Activated CD4-positive, CD25-positive, alpha-beta regulatory T cell (primary cell): ENCODE data around the gene TSPAN18.
A peak's percentile ranks its signal among the peaks of the same experiment; 100 is the strongest.

ENCODE experiments used
- DNase-seq, 4 experiments: peaks; one replicate each; lab custom pipeline; 2025; lab: John Stamatoyannopoulos, UW

Gene TSPAN18, protein sequence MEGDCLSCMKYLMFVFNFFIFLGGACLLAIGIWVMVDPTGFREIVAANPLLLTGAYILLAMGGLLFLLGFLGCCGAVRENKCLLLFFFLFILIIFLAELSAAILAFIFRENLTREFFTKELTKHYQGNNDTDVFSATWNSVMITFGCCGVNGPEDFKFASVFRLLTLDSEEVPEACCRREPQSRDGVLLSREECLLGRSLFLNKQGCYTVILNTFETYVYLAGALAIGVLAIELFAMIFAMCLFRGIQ

DNA sequence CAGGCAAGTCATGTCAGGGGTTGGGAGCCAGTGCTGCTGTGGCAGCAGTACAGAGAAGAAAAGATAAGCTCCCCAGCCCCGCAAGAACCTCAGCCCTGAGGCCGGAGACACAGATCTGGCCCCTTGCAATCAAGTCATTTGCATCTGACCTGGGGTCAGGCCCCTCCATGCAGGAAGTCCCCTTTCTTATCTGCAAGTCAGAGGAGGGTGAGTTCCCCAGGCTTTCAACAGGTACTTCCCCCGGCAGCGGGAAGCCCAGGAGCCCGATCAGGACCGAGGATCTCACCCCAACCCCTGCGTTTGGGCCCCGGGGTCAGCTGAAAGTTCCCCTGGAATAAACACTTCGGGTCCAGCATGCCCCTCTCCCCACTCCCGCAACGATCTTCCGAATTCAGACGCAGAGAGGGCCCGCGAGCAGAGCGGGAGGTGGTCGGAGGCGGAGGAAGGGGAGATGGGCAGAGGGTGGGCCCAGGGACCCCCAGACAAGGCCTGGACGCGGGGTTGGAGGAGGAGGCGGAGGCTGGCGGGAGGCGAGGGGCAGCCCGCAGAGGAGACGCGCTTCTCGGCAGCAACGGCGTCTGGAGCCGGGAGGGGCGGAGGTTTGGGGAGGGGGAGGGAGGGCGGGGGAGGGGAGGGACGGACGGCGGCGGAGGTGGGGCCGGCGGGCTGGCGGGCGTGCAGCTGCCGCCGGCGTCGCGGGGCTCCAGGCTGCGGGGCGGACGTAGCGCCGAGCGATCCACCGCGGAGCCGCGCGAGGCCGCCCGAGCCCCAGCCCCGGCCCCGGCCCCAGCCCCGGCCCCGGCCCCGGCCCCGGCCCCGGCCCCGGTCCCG is at the start of gene TSPAN18:
TSS of gene TSPAN18 (plus strand) at position 680 of the 831 bp plus-strand sequence. CDS start 179,455 bp downstream, outside the sequence.
- peak in 3 of 4 experiments; percentile 15 to 19 (median 16) for DNase-seq

DNA sequence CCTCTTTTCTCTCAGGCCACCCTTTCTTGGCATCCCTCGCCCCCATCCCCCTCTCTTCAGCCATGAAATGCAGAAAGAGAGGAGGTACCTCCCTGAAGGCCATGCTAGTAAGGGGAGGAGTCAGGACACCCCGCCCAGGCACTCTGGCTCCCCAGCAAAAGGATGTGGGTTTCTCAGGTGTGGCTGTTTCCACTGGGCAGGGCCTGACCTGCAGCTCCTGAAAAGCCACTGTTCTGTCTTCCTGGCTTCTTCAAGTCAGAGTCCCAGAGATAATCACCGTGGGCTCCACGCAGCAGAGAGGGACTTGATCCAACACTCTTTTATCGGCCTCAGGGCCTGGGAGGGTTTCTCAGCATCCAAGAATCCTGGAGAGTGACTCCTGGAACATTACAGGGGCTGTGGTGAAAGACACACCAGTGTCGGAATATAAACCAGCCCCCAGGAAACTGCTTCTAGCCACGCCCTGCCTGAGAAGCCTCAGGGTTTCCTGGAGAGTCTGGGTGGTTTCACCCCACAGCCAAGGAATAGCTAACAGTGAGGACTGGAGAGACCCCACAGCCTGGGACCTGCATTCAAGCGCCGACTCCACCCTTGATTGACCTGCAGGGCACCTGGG is 45.7 kb upstream of the TSPAN18 start:
- DNase-seq: peak in 2 of 4 experiments; percentile 19 to 35

GRCh38 chr11:44681698-44682097 is 45.1 kb upstream of the TSPAN18 start:
- no peak for DNase-seq

DNA sequence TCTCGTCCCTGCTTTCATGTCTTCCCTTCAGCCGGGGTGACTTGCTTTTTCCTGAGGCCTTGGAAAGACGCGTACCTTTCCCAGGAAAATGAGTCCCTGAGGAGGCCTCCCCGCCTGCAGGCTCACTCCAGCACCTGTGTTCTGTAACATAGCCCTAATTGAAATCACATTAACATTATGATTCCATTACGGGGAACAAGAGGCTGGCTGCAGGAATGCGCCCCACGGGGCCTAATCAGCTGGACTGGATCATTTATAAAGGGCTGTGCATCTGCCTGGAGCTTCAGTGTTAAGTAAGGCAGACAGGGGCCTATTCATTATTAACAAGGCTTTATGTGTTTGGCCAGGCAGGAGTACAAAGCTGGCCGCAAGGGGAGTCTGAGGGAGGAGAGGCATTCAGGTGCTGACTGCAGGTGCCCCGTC is 41.9 kb upstream of the TSPAN18 start:
- DNase-seq: no peak

GRCh38 chr11:44687388-44687787 is 39.4 kb upstream of the TSPAN18 start:
- no peak for DNase-seq

GRCh38 chr11:44689265-44689664 is 37.5 kb upstream of the TSPAN18 start:
- DNase-seq: no peak

DNA sequence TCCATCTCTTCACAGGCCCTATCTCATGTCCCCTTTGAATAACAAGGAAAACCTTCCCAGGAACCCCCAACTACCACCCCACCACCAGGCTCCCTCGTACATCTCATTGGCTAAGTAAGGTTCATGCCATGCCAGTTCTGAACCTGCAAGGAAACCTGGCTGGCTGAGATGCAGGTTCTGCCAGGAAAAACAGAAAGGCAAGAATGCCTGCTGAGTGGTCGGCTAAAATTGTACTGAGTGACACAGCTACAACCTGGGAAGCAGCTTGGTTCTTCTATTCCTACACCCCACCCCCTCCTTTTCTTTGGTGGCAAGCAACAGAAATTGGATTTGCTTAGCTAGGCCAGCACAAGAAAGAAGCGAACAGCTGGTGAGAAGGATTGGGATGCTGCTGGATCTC is 36.1 kb upstream of the TSPAN18 start:
- DNase-seq: no peak

- DNase-seq: no peak
Measured at GRCh38 chr11:44692460-44692859, 34.3 kb upstream of the TSPAN18 start.

DNA sequence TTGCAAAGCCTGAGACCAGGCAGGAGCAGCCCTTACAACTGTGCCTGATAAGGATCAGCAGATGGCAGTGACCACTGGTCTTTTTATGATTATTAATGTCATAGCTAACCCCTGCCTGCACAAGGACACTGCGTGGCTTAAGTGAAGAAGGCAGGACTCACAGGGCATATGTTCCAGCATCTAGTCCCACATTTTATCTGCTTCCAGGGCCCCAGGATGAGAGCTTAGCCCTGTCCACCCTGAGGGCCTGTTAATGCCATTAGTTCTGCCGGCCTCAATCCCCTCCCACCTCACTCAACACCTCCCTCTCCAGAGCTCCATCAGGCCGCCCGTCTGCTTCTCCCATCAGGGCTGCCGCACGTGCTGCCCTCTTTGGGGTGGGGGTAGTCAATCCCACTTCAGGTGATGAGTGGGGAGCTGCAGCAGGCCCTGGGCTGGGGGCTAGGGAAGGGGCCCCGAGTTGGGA is 33.1 kb upstream of the TSPAN18 start:
- no peak for DNase-seq

GRCh38 chr11:44694443-44694842 is 32.3 kb upstream of the TSPAN18 start:
- DNase-seq: no peak

DNA sequence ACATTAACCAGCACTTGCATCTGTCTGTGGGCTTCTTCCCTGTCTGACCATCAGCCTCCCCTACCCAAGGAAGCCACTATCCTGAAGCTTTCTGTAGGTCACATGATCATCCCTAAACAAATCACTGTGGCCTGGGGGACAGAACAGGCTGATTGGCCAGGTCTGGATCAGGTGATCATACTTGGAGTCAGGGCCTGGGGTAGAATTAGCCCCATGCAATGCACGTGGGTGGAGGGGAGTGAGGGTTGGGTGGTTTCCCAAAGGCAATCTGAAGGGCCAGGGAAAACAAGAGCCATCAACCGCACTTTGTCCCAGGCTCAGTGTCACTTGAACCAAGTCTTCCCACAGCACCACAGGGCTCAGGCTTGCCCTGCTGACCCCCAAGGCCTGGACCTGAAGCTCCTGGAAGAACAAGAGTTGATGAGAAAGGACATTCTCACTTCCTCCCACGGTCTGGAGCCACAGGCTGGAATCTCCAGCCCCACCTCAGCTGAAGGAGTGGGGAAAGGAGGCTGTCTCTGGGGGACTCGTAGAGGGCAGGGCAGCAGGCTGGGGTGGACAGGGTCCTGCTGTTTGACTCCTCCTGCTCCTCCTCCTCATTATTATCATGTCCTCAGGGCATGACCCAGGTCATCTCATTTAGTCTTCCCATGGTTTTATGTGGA is 31.5 kb upstream of the TSPAN18 start:
- no peak for DNase-seq

DNA sequence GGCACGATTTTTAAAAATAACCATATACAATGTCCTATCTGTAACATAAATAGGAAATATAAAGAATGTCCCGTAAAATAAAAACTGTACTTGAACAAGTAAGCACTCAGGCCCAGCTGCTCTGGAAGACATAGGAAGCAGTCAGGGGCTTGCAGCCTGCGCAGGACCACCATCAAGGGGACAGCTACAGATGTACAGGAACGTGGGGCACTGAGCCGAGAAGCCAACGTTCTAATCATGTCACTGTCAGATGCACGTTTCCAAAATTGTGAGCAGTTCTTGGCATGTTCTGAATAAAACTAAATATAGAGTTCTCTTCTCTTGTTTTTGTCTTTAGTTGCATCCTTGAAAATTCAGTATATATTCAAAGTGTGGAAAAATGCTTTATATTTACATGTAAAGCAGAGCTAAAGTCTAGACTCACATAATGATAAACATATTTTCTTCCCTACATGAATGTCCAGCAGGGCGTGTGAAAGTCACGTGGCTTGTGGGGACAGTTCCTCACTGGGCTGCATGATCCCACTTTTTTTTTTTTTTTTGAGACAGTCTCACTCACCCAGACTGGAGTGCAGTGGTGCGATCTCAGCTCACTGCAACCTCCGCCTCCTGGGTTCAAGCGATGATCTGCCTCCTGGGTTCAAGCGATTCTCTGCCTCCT is 28.4 kb upstream of the TSPAN18 start:
- no peak for DNase-seq

- no peak for DNase-seq
Measured at GRCh38 chr11:44699497-44700408, 27.0 kb upstream of the TSPAN18 start.

GRCh38 chr11:44701276-44701675 is 25.5 kb upstream of the TSPAN18 start:
- no peak for DNase-seq

DNA sequence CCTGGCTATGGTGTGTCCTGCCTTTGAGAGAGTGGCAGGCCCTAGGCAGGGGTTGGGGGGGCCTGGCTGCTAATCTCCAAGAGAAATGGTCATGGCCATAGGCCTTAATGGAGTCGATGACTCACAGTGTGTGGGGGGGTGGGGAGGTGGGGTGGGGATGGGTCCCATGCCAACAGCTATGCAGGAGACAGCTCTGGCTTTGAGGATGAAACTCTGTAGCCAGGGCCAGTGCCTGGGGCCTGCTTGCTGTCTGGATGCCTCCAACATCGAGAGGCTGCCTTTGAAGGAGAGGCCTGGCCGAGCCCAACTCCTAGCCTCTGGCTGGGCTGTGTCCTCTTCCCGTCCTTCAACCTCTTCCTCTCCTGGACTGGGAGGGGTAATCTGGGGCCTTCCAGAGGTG is 23.9 kb upstream of the TSPAN18 start:
- no peak for DNase-seq

- DNase-seq: no peak
Measured at GRCh38 chr11:44707094-44707493, 19.7 kb upstream of the TSPAN18 start.

GRCh38 chr11:44708009-44708408 is 18.8 kb upstream of the TSPAN18 start:
- DNase-seq: no peak

DNA sequence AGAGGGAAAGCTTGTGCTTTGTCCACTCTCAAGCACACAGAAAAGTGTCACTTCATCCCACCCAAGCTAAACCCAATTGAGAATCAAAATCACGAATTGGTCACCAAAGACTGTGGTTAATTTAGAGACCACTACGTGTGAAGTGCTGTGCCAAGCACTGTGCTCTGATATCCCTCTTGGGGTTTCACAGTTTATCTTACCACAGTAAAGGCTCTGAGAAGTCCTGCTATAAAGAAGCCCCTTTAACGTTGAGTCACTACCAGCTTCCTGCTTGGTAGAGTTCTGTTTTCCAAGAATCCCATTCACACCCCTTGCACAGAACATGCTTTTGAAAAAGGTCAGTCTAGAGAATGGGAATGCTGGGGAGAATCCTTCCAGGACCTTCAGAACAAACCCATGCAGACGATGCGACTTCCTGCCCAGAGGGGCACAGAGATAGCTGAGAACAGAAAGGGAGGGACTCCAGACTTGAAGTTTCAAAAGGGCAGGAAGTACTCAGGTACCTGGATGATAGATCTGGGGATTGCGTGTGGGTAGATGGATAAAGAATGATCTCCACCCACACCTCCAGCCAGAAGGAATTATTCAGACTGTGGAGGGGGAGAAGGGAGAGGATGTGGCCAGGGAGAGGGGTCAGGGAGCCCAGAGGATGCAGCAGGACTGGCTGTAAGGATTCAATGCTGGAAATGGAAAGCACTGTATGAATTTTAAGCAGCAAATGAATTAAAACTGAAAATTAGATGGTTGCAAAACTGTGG is 18.1 kb upstream of the TSPAN18 start:
- DNase-seq: no peak

- no peak for DNase-seq
Measured at GRCh38 chr11:44709281-44709562, 17.5 kb upstream of the TSPAN18 start.

GRCh38 chr11:44709966-44710365 is 16.8 kb upstream of the TSPAN18 start:
- DNase-seq: no peak
